ENCODE measurements around the gene EFNA1. TPM values are rescaled to one million over a fixed set of nuclear protein-coding genes. Genes with fewer than 3 reads are reported as not detected.

EFNA1 gene
- not detected in 2 replicates for total RNA-seq

GRCh38 chr1:155127105-155127966, at the start of gene EFNA1:
TSS of gene EFNA1 (plus strand) at chr1:155127876. CDS start at chr1:155127978, 102 bp downstream.
- intact Hi-C loops (cut with micrococcal nuclease) = loop anchor here (1.0 kb wide), 1 partner anchor 8 kb away; the partner anchor contains the start of gene SLC50A1

- intact Hi-C loops (cut with micrococcal nuclease) = no loop called here
Observed at GRCh38 chr1:155078469-155079209, 49.0 kb upstream of the EFNA1 start, which contains the start of gene EFNA3. TSS of gene EFNA3 (plus strand) at chr1:155078837. CDS start at chr1:155078942, 105 bp downstream.

GRCh38 chr1:155079210-155079486, 48.5 kb upstream of the EFNA1 start:
- intact Hi-C loops (cut with micrococcal nuclease) = no loop called here

GRCh38 chr1:155079487-155080311, 48.0 kb upstream of the EFNA1 start:
- intact Hi-C loops (cut with micrococcal nuclease) = loop anchor here (5.0 kb wide), 2 partner anchors 577 to 752 kb away; partner anchors contain the start of genes ATP8B2, SHE and TDRD10

- intact Hi-C loops (cut with micrococcal nuclease) = loop anchor here (1.0 to 5.0 kb wide), 4 partner anchors 9 to 753 kb away; partner anchors contain the start of genes ATP8B2, SHE and TDRD10
Observed at GRCh38 chr1:155080312-155081228, 47.1 kb upstream of the EFNA1 start.

- intact Hi-C loops (cut with micrococcal nuclease) = loop anchor here (1.0 to 5.0 kb wide), 4 partner anchors 10 to 754 kb away; partner anchors contain the start of genes ATP8B2, SHE and TDRD10
Observed at GRCh38 chr1:155081472-155082300, 46.0 kb upstream of the EFNA1 start.

GRCh38 chr1:155082301-155083051, 45.2 kb upstream of the EFNA1 start:
- intact Hi-C loops (cut with micrococcal nuclease) = loop anchor here (5.0 kb wide), 2 partner anchors 580 to 755 kb away; partner anchors contain the start of genes ATP8B2, SHE and TDRD10

GRCh38 chr1:155083052-155083541, 44.6 kb upstream of the EFNA1 start:
- intact Hi-C loops (cut with micrococcal nuclease) = loop anchor here (5.0 kb wide), 2 partner anchors 581 to 756 kb away; partner anchors contain the start of genes ATP8B2, SHE and TDRD10

- intact Hi-C loops (cut with micrococcal nuclease) = loop anchor here (1.0 to 5.0 kb wide), 7 partner anchors 21 to 757 kb away; partner anchors contain the start of genes ATP8B2, EFNA4, FDPS and SHE
Observed at GRCh38 chr1:155083865-155084721, 43.6 kb upstream of the EFNA1 start.

- intact Hi-C loops (cut with micrococcal nuclease) = loop anchor here (1.0 to 5.0 kb wide), 17 partner anchors 22 to 758 kb away; partner anchors contain the start of genes ADAM15, ATP8B2, CKS1B and EFNA4
Observed at GRCh38 chr1:155084722-155085503, 42.8 kb upstream of the EFNA1 start.

GRCh38 chr1:155085504-155086127, 42.1 kb upstream of the EFNA1 start:
- intact Hi-C loops (cut with micrococcal nuclease) = loop anchor here (1.0 to 5.0 kb wide), 11 partner anchors 34 to 606 kb away; partner anchors contain the start of genes ADAM15, CKS1B, FLAD1 and SLC50A1

GRCh38 chr1:155086128-155086741, 41.4 kb upstream of the EFNA1 start:
- intact Hi-C loops (cut with micrococcal nuclease) = loop anchor here (1.0 to 5.0 kb wide), 2 partner anchors 82 to 141 kb away; no protein-coding TSS in a partner anchor

- intact Hi-C loops (cut with micrococcal nuclease) = loop anchor here (1.0 to 5.0 kb wide), 2 partner anchors 81 to 140 kb away; no protein-coding TSS in a partner anchor
Observed at GRCh38 chr1:155086856-155087535, 40.7 kb upstream of the EFNA1 start.
